Smooth muscle cell (in vitro differentiated cells): ENCODE results near the gene NDRG2. TPM values are rescaled to one million over a fixed set of nuclear protein-coding genes. Genes with fewer than 3 reads are reported as not detected.

Experiments used
- DNase-seq: peaks from one replicate; lab custom pipeline; 2025; ENCODE audit not compliant: unreplicated experiment; lab: John Stamatoyannopoulos, UW
- H2AFZ ChIP-seq: fragments of 200-600 bp; sonication (generic); 2 replicates; pipeline ENCODE4 v1.6.0; 2016; ENCODE audit warnings: antibody characterized with exemption, low read depth, mild to moderate bottlenecking
- H3F3A ChIP-seq: fragments of 200-600 bp; sonication (generic); 2 replicates; pipeline ENCODE4 v1.6.0; 2017; ENCODE audit warnings: antibody characterized with exemption, low read depth
- H3K27ac ChIP-seq: fragments of 200-600 bp; sonication (generic); 2 replicates; pipeline ENCODE4 v1.5.1; 2016; ENCODE audit warnings: low read depth, mild to moderate bottlenecking
- H3K27me3 ChIP-seq: fragments of 200-600 bp; sonication (generic); 2 replicates; pipeline ENCODE4 v1.6.1; 2016; ENCODE audit warnings: low read depth, mild to moderate bottlenecking
- H3K36me3 ChIP-seq: fragments of 200-600 bp; sonication (generic); 2 replicates; pipeline ENCODE4 v1.5.1; 2016; ENCODE audit warnings: low read depth
- H3K4me1 ChIP-seq: fragments of 200-600 bp; sonication (generic); 2 replicates; pipeline ENCODE4 v1.5.1; 2016; ENCODE audit warnings: low read depth
- H3K4me2 ChIP-seq: fragments of 200-600 bp; sonication (generic); 2 replicates; pipeline ENCODE4 v1.6.0; 2016; ENCODE audit warnings: mild to moderate bottlenecking
- H3K4me3 ChIP-seq: fragments of 200-600 bp; sonication (generic); 2 replicates; pipeline ENCODE4 v1.5.1; 2016; ENCODE audit warnings: mild to moderate bottlenecking
- H3K79me2 ChIP-seq: fragments of 200-600 bp; sonication (generic); 2 replicates; pipeline ENCODE4 v1.6.0; 2016; ENCODE audit warnings: low read depth, mild to moderate bottlenecking
- H3K9ac ChIP-seq: fragments of 200-600 bp; sonication (generic); 2 replicates; pipeline ENCODE4 v1.6.0; 2016; ENCODE audit warnings: low read depth
- H3K9me3 ChIP-seq: fragments of 200-600 bp; sonication (generic); replicated peaks from 2 replicates; pipeline ENCODE4 v1.5.1; 2016; ENCODE audit warnings: low read depth
- H4K20me1 ChIP-seq: fragments of 200-600 bp; sonication (generic); 2 replicates; pipeline ENCODE4 v1.6.0; 2016; ENCODE audit warnings: low read depth
- WGBS: methylation state at CpG from one replicate; pipeline ENCODE4 v1.1.7; 2016; ENCODE audit warnings: low lambda C conversion rate; 5-methylcytosine and 5-hydroxymethylcytosine counted together
- polyA plus RNA-seq: library from polyadenylated mRNA; unstranded; fragments of >200 nt; fragmentation: Nextera tagmentation; extraction: Ambion mirVana; gene quantifications from 2 replicates; pipeline ENCODE4 v1.2.1, GENCODE V29; 2016
- total RNA-seq: library from RNA; depleted of rRNA; stranded (reverse); fragments of >200 nt; gene quantifications from 2 replicates; pipeline ENCODE4 v1.2.3, GENCODE V29; 2014
- TF ChIP-seq, protein P1 (sequence below): fragments of 200-600 bp; sonication (generic); IDR thresholded peaks from 2 replicates; pipeline ENCODE4 v1.5.1; 2017; ENCODE audit warnings: borderline replicate concordance, mild to moderate bottlenecking, antibody characterized with exemption; ENCODE audit not compliant: insufficient read depth, poor library complexity, severe bottlenecking

Gene NDRG2
- total and polyA plus RNA-seq, 2 experiments from 2014 or later, result 31.1 to 48.4 TPM

GRCh38 chr14:21060614-21061346, 35.9 kb upstream of the NDRG2 start:
- Histone ChIP-seq H3K79me2 (no peaks in the 10 kb centered on the region), H3K27me3 (no peaks in the 10 kb centered on the region), H2AFZ (no peak overlapping the region), H3K9ac (no peak overlapping the region), H3K9me3 (no peaks in the 10 kb centered on the region), H3K36me3 (no peaks in the 10 kb centered on the region), H3K4me3 (no peak overlapping the region), H3K4me1 (peaks cover 8% of the 10 kb centered on the region), H3K27ac (peak overlapping the region; percentile 41), H4K20me1 (no peaks in the 10 kb centered on the region), H3F3A (peaks cover 16% of the 10 kb centered on the region), H3K4me2 (peak overlapping the region; percentile 41)
- DNase-seq, result no peak
- TF ChIP-seq, protein P1, sequence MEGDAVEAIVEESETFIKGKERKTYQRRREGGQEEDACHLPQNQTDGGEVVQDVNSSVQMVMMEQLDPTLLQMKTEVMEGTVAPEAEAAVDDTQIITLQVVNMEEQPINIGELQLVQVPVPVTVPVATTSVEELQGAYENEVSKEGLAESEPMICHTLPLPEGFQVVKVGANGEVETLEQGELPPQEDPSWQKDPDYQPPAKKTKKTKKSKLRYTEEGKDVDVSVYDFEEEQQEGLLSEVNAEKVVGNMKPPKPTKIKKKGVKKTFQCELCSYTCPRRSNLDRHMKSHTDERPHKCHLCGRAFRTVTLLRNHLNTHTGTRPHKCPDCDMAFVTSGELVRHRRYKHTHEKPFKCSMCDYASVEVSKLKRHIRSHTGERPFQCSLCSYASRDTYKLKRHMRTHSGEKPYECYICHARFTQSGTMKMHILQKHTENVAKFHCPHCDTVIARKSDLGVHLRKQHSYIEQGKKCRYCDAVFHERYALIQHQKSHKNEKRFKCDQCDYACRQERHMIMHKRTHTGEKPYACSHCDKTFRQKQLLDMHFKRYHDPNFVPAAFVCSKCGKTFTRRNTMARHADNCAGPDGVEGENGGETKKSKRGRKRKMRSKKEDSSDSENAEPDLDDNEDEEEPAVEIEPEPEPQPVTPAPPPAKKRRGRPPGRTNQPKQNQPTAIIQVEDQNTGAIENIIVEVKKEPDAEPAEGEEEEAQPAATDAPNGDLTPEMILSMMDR, result no peak
- WGBS, result 88% methylated on average over 13 of the region's 13 CpGs

DNA sequence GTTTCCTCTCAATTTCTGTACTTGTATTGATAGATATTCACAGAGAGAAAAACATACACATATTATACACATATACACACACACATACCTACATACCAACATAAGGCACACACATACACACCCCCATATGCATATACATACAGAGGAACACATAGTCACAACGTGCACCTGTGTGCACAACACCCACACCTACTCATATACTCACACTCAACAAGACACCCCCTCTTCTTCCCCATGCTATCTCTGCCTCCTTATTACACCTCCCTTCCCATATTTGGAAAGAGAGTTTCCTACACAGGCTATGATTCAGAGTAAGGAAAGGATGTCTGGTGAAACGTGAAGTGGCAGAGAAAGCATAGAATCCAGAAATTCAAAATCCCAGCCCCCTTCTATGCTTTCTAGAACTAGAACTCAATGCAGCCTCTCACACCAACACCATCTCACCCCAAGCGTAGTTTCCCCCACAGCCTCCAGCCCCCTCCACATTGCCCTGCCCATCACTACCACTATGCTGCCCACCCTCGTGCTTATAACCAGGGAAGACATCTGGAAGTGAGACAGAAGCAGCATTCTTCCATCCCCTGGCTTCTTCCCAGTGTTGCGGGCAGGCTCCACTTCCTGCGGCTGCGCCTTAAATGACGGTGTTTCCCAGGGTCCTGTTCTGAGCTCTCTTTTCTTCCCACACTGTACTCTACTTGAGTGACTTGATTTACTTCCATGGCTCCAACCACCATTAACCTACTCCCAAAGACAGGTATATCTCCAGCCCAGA, 35.2 kb upstream of the NDRG2 start:
- Histone ChIP-seq H3K4me3 (no peak overlapping the region), H3K4me2 (peak overlapping the region; percentile 41), H2AFZ (peak overlapping the region; percentile 15), H3K79me2 (no peaks in the 10 kb centered on the region), H3F3A (peaks cover 16% of the 10 kb centered on the region), H3K36me3 (no peaks in the 10 kb centered on the region), H3K27ac (peak overlapping the region; percentile 41), H3K9me3 (no peaks in the 10 kb centered on the region), H3K27me3 (no peaks in the 10 kb centered on the region), H4K20me1 (no peaks in the 10 kb centered on the region), H3K9ac (no peak overlapping the region), H3K4me1 (peaks cover 8% of the 10 kb centered on the region)
- TF ChIP-seq, protein P1, result no peak
- DNase-seq, result no peak
- 71% methylated on average over 8 of the region's 8 CpGs for WGBS

GRCh38 chr14:21058903-21059302, 34.0 kb upstream of the NDRG2 start:
- Histone ChIP-seq H3K4me3 (no peak overlapping the region), H3K4me2 (no peak overlapping the region), H3K27me3 (no peaks in the 10 kb centered on the region), H4K20me1 (no peaks in the 10 kb centered on the region), H3K4me1 (peaks cover 8% of the 10 kb centered on the region), H3K9me3 (no peaks in the 10 kb centered on the region), H3F3A (peaks cover 11% of the 10 kb centered on the region), H3K27ac (peak overlapping the region; percentile 79), H3K79me2 (no peaks in the 10 kb centered on the region), H3K9ac (no peak overlapping the region), H3K36me3 (no peaks in the 10 kb centered on the region), H2AFZ (no peak overlapping the region)
- 94% methylated on average over 5 of the region's 5 CpGs for WGBS
- no peak for DNase-seq
- TF ChIP-seq, protein P1, result no peak
